ENCODE measurements around the gene C19orf85.
"Not testable (repeated sequence)": the region's sequence is repeated elsewhere in the genome, so short reads cannot be mapped to it uniquely, and the experiment has no call there.

Gene C19orf85

GRCh38 chr19:55457683-55458457, 6.7 kb downstream of the C19orf85 start:
- no peak for DNase-seq (ENCODE audit: low read depth in 3 of 3)

GRCh38 chr19:55456347-55456746, 8.2 kb downstream of the C19orf85 start:
- no peak for DNase-seq (ENCODE audit: low read depth in 3 of 3)

GRCh38 chr19:55455576-55456235, 8.8 kb downstream of the C19orf85 start:
- DNase-seq (ENCODE audit: low read depth in 3 of 3) = no peak

- DNase-seq (ENCODE audit: low read depth in 3 of 3) = peak in 1 of 3 experiments; percentile 20
Observed at GRCh38 chr19:55454787-55455243, 9.7 kb downstream of the C19orf85 start.

- no peak for DNase-seq (ENCODE audit: low read depth in 3 of 3)
Observed at GRCh38 chr19:55453511-55454260, 10.9 kb downstream of the C19orf85 start.

- DNase-seq (ENCODE audit: low read depth in 3 of 3) = no peak
Observed at GRCh38 chr19:55452749-55453346, 11.7 kb downstream of the C19orf85 start.

GRCh38 chr19:55451965-55452748, 12.4 kb downstream of the C19orf85 start:
- no peak for DNase-seq (ENCODE audit: low read depth in 3 of 3)

- DNase-seq (ENCODE audit: low read depth in 3 of 3) = no peak
Observed at GRCh38 chr19:55451163-55451964, 13.2 kb downstream of the C19orf85 start.

- DNase-seq (ENCODE audit: low read depth in 3 of 3) = no peak
Observed at GRCh38 chr19:55449469-55449868, 15.1 kb downstream of the C19orf85 start.

GRCh38 chr19:55448175-55448490, 16.4 kb downstream of the C19orf85 start:
- DNase-seq (ENCODE audit: low read depth in 3 of 3) = not testable (repeated sequence)

GRCh38 chr19:55447421-55448174, 17.0 kb downstream of the C19orf85 start:
- DNase-seq (ENCODE audit: low read depth in 3 of 3) = no peak

- DNase-seq (ENCODE audit: low read depth in 3 of 3) = no peak
Observed at GRCh38 chr19:55446060-55446459, 18.5 kb downstream of the C19orf85 start.

- no peak for DNase-seq (ENCODE audit: low read depth in 3 of 3)
Observed at GRCh38 chr19:55444646-55445045, 19.9 kb downstream of the C19orf85 start.

GRCh38 chr19:55443824-55444480, 20.6 kb downstream of the C19orf85 start:
- DNase-seq (ENCODE audit: low read depth in 3 of 3) = no peak

- DNase-seq (ENCODE audit: low read depth in 3 of 3) = no peak
Observed at GRCh38 chr19:55443045-55443823, 21.3 kb downstream of the C19orf85 start, which contains the start of gene SHISA7. TSS of gene SHISA7 (minus strand) at chr19:55443300. CDS start at chr19:55442863, 437 bp downstream.

GRCh38 chr19:55442372-55442961, 22.1 kb downstream of the C19orf85 start:
- DNase-seq (ENCODE audit: low read depth in 3 of 3) = no peak

GRCh38 chr19:55441692-55442321, 22.7 kb downstream of the C19orf85 start:
- DNase-seq (ENCODE audit: low read depth in 3 of 3) = no peak
